Kidney epithelial cell (primary cell): ENCODE data around the gene NTM. TPM values are rescaled to one million over a fixed set of nuclear protein-coding genes. Genes with fewer than 3 reads are reported as not detected.
A peak's percentile ranks its signal among the peaks of the same experiment; 100 is the strongest.

ENCODE experiments used
- DNase-seq: peaks from one replicate; pipeline ENCODE4 v3.0.0-alpha.2; 2010; ENCODE audit warnings: low read depth
- H3K27me3 ChIP-seq: 2 replicates; pipeline ENCODE4 v1.6.0; 2011; ENCODE audit warnings: low read length; ENCODE audit not compliant: control insufficient read depth, insufficient read depth
- H3K36me3 ChIP-seq: 2 replicates; pipeline ENCODE4 v1.5.1; 2011; ENCODE audit warnings: low read length; ENCODE audit not compliant: control insufficient read depth, insufficient read depth
- H3K4me3 ChIP-seq: 2 replicates; pipeline ENCODE4 v1.5.1; 2011; ENCODE audit warnings: low read depth, mild to moderate bottlenecking, control low read depth, low read length
- CTCF ChIP-seq: IDR thresholded peaks from 2 replicates; pipeline ENCODE4 v1.5.1; 2011; ENCODE audit warnings: mild to moderate bottlenecking, moderate library complexity, low read length, control low read depth, inconsistent platforms; ENCODE audit not compliant: insufficient read depth, poor library complexity, severe bottlenecking
- total RNA-seq: library from RNA; depleted of rRNA; stranded (reverse); fragments of >200 nt; gene quantifications from 2 replicates; pipeline ENCODE4 v1.2.3, GENCODE V29; 2015

NTM gene
- total RNA-seq, 1 donor from 2014 or later, result 111 TPM

- no peak for TF ChIP-seq CTCF
- no peak for DNase-seq
- Histone ChIP-seq H3K4me3 (no peak overlapping the region), H3K36me3 (no peaks in the 10 kb centered on the region), H3K27me3 (no peaks in the 10 kb centered on the region)
Observed at GRCh38 chr11:132205496-132205895, 835.1 kb downstream of the NTM start.

GRCh38 chr11:132206993-132207392 lies 836.6 kb downstream of the NTM start:
- H3K36me3 ChIP-seq, result no peaks in the 10 kb centered on the region
- DNase-seq, result no peak
- no peak for TF ChIP-seq CTCF
- no peak overlapping the region for H3K4me3 ChIP-seq
- no peaks in the 10 kb centered on the region for H3K27me3 ChIP-seq

GRCh38 chr11:132208477-132209055 lies 838.2 kb downstream of the NTM start:
- Histone ChIP-seq H3K4me3 (no peak overlapping the region), H3K27me3 (no peaks in the 10 kb centered on the region), H3K36me3 (no peaks in the 10 kb centered on the region)
- no peak for TF ChIP-seq CTCF
- no peak for DNase-seq

GRCh38 chr11:132211479-132211878 lies 841.1 kb downstream of the NTM start:
- no peak for DNase-seq
- TF ChIP-seq CTCF, result no peak
- no peak overlapping the region for H3K4me3 ChIP-seq
- no peaks in the 10 kb centered on the region for H3K27me3 ChIP-seq
- H3K36me3 ChIP-seq, result no peaks in the 10 kb centered on the region

- Histone ChIP-seq H3K4me3 (no peak overlapping the region), H3K27me3 (no peaks in the 10 kb centered on the region), H3K36me3 (no peaks in the 10 kb centered on the region)
- no peak for TF ChIP-seq CTCF
- DNase-seq, result no peak
Observed at GRCh38 chr11:132217856-132218255, 847.4 kb downstream of the NTM start.

- peak; percentile 64 for DNase-seq
Observed at GRCh38 chr11:132220474-132220873, 850.1 kb downstream of the NTM start.

More at GRCh38 chr11:132220474-132220873, 850.1 kb downstream of the NTM start:
- H3K4me3 ChIP-seq, result no peak overlapping the region
- TF ChIP-seq CTCF, result no peak
- H3K27me3 ChIP-seq, result no peaks in the 10 kb centered on the region
- no peaks in the 10 kb centered on the region for H3K36me3 ChIP-seq
